GM19455 (cell line): ENCODE measurements around the gene LAMB2.

Experiments used
- ATAC-seq: cut with Tn5 transposase; IDR thresholded peaks from one replicate; pipeline ENCODE4 v1.9.1; 2021; ENCODE audit not compliant: unreplicated experiment

LAMB2 gene

DNA sequence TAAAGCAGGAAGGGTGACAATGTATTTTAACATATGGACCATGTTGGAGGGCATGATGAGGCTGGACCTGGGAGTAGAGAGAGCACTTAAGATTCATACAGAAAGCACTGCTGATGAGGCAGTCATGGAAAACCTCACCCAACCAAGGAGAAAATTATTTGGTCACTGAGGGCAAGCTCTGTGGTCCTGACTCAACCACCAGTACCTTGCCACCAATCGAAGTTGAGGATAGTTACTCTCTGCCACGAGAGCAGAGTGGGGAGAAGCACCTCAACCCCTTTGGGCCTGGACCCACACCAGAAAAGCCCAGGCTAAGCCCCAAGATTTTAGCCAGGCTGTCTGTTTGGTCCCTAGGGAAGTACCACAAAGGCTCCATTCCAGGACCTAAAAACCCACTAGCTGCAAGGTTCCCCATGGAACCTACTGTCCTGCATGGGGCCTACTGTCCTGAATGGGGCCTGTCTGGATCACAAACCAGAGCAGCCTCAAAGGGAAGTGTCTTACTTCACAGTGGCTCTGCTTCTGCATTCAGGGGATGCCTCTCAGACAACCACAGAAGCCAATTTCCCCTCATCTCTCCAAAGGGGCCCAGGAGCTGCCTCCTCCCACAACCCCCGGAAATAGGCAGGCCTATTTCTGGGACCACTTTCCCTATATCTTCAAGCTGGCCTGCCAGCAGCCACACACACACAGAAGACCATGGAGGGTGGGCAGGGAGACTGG, 29.1 kb upstream of the LAMB2 start:
- ATAC-seq: no peak

GRCh38 chr3:49161197-49161596, 28.3 kb upstream of the LAMB2 start:
- ATAC-seq: no peak

GRCh38 chr3:49158792-49159191, 25.9 kb upstream of the LAMB2 start:
- no peak for ATAC-seq

- no peak for ATAC-seq
These were observed 25.4 kb upstream of the LAMB2 start for GRCh38 chr3:49158103-49158709.

- ATAC-seq: no peak
These were observed 24.4 kb upstream of the LAMB2 start for GRCh38 chr3:49157289-49157688.

DNA sequence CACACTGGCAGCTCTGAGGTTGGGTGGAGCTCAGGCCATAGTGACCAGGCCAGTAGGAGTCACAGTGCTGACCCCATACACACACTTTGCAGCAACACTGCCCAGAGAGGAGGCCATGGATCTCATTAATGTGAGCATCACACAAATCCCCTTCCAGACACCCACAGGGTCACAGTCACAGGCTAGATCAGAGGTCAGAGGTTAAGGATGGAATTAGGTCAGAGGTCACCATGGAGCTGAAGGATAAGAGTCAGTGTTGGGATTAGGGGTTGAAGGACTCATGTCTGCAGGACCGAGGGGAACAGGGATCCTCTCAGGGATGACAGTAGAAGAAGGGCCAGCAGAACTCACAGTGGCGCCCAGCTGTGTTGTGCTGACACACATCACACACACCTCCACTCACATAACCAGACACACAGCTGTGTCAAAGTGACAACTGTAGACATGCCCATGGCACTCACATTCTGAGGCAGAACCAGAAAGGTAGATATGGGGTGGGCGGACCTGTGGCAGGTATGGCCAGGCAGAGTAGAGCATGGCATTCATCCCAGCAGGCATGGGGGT, 20.6 kb upstream of the LAMB2 start:
- no peak for ATAC-seq

DNA sequence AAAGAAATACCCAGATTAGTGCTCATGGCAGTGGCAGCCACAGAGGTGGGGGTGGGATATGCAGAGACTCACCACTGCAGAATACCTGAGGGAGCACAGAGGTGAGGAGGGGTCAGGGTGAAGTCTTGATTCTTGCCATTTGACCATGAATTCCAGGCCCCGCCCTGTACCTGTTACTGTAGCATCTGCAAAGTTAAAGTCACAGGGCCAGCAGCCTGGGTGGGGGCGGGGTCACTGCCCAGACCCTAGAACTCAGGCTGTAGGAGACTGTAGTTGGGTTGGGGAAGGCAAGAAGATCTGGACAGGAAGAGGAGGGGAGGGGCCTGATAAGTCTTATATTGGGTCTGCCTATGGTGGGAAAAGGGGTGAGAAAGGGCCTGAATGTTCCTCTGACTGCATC, 18.8 kb upstream of the LAMB2 start:
- no peak for ATAC-seq

DNA sequence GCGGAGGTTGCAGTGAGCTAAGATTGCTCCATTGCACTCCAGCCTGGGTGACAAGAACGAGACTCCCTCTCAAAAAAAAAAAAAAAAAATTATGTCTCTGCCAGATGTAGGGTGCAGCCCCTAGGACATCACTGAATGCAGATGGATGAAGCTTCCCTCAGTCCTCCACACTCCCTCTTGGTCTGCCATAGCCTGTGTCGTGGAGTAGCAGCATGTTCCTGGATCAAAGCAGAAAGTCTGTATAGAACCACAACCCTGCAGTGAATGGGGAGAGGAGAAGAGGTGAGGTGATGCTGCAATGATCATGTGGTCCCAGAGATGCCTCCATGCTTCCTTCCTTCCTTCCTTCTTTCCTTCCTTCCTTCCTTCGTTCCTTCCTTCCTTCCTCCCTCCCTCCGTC, 15.3 kb upstream of the LAMB2 start:
- no peak for ATAC-seq

DNA sequence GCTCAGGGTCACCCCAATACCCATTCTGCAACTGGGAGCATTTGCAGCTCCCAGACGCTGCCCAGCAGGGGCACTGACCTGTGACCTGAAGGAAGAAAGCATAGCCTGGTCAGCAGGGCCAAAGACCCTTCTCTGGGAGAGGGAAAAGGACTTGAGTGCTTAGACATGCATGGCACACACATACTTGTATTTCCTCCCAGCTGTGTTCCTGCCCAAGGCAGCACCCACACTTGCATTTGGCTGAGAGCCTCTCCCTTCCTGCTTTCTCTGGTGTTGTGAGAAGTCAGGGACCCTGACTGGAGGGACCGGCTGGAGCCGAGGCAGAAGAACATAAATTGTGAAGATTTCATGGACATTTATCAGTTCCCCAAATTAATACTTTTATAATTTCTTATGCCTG, 7.2 kb upstream of the LAMB2 start:
- ATAC-seq: no peak

DNA sequence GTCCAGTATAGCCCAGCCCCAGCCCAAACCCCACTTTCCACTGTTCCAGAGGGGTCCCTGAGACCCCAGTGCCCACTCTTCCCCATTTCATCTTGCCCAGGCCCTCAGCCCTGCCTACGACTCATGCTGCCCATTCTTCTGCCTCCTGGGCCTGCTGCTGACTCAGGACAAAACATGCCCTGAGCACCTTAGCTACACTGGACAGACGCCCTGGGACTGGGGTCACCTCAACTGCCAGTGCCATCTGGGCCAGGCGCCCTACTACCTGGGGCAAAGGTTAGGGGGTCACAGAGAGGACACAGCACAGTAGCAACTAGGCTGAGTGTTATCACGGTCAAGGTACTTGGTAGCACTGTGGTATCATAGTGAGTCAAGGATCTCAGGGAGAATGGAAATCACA, 2.6 kb upstream of the LAMB2 start:
- ATAC-seq: no peak

GRCh38 chr3:49134471-49135265, 1.8 kb upstream of the LAMB2 start:
- ATAC-seq: no peak

- ATAC-seq: no peak
These were observed 539 bp upstream of the LAMB2 start for GRCh38 chr3:49133226-49133951.

DNA sequence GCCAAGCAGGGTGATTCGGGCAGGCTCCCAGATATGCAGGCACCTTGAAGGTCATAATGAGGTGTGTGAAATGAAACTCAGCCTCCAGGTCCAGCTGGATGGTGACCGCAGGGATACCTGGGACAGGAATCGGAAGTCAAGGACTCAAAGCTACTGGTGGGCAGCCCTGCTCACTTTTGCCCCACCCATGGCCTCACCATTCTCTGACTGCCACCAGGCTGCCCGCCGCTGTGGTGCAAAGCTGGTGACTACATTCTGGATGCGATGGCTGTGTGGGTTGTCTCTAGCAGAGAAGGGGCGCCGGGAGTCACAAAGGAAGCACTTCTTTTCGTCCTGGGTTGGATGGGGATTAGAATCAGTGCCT, 795 bp downstream of the LAMB2 start:
- no peak for ATAC-seq

GRCh38 chr3:49131576-49131975, 1.3 kb downstream of the LAMB2 start:
- no peak for ATAC-seq

- ATAC-seq: no peak
These were observed 1.8 kb downstream of the LAMB2 start for GRCh38 chr3:49131040-49131439.

- no peak for ATAC-seq
These were observed 7.7 kb downstream of the LAMB2 start for GRCh38 chr3:49124991-49125670.

GRCh38 chr3:49124203-49124602, 8.6 kb downstream of the LAMB2 start:
- no peak for ATAC-seq

- ATAC-seq: no peak
These were observed 9.2 kb downstream of the LAMB2 start for GRCh38 chr3:49123687-49124086.

DNA sequence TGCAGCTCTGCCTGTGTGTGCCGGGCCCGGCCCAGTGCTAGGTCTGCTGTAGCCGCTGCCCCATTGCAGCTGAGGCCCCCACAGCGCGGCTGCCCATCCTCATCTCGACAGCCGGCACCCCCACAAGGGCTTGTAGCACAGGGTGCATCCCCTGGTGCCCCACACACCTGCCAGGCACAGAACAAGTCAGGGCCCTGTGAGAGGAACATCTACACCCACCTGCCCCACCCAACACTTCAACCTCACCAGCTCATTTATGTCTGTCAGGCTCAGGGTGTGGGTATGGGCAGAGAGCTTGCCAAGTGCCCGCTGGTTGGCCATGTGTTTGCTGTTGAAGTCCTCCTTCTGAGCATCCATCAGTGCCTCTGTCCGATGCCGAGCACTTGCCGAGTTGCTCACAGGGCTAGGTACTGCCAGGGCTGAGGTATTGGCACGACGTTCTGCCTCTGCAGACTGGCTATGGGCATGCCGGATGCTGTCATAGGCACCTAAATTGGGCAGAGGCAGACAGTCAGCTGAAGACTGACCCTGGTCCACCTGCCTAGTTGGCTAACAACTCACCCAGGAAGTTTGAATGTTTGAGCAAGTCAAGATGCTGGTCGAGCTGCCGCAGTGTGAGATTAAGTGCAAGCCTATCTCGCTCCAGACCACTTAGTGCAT, 9.8 kb downstream of the LAMB2 start:
- ATAC-seq: no peak

- ATAC-seq: no peak
These were observed 10.4 kb downstream of the LAMB2 start for GRCh38 chr3:49122451-49122850.
